Lung (tissue), 12 donors: ENCODE measurements around the gene RIC1. TPM values are rescaled to one million over a fixed set of nuclear protein-coding genes. Genes with fewer than 3 reads are reported as not detected.

ENCODE experiments used
- ATAC-seq: fragments of 200-7000 bp; cut with Tn5 transposase; one replicate; pipeline ENCODE4 v1.9.1; 2020; ENCODE audit warnings: moderate number of reproducible peaks; ENCODE audit not compliant: insufficient read depth, low FRiP score
- DNase-seq, 3 donors: peaks; one replicate each; pipeline ENCODE4 v3.0.0-alpha.2; 2013 to 2017
- H3K27ac ChIP-seq, 2 donors: one replicate each; pipeline ENCODE4 v1.5.1; 2013; ENCODE audit warnings: mild to moderate bottlenecking in 2 of 2, moderate library complexity in 2 of 2, control low read depth in 1 of 2, inconsistent platforms in 1 of 2, low read depth in 1 of 2, low read length in 1 of 2
- H3K27me3 ChIP-seq, 3 donors: one replicate each; pipeline ENCODE4 v1.5.1; 2013; ENCODE audit warnings: low read length in 2 of 3; ENCODE audit not compliant: control insufficient read depth in 3 of 3, insufficient read depth in 3 of 3
- H3K36me3 ChIP-seq, 4 donors: one replicate each; pipeline ENCODE4 v1.5.1; 2013; ENCODE audit warnings: low read length in 4 of 4, mild to moderate bottlenecking in 1 of 4, moderate library complexity in 1 of 4; ENCODE audit not compliant: control insufficient read depth in 4 of 4, insufficient read depth in 4 of 4
- H3K4me1 ChIP-seq, 5 donors: one replicate each; pipeline ENCODE4 v1.5.1; 2013; ENCODE audit warnings: low read length in 5 of 5, mild to moderate bottlenecking in 2 of 5, moderate library complexity in 1 of 5; ENCODE audit not compliant: control insufficient read depth in 5 of 5, insufficient read depth in 5 of 5
- H3K4me3 ChIP-seq: one replicate; pipeline ENCODE4 v1.5.1; 2013; ENCODE audit warnings: mild to moderate bottlenecking, control low read depth, moderate library complexity
- H3K9ac ChIP-seq, 2 donors: one replicate each; pipeline ENCODE4 v1.5.1; 2013; ENCODE audit warnings: low read length in 2 of 2, control low read depth in 1 of 2; ENCODE audit not compliant: insufficient read depth in 1 of 2
- H3K9me3 ChIP-seq, 4 donors: one replicate each; pipeline ENCODE4 v1.5.1; 2013; ENCODE audit warnings: low read length in 3 of 4, mild to moderate bottlenecking in 1 of 4, moderate library complexity in 1 of 4; ENCODE audit not compliant: control insufficient read depth in 4 of 4, insufficient read depth in 3 of 4
- CTCF ChIP-seq: IDR thresholded peaks from 2 replicates; pipeline ENCODE4 v1.5.1; 2012; ENCODE audit warnings: mild to moderate bottlenecking; ENCODE audit errors: control extremely low read depth, extremely low read depth
- WGBS, 2 donors: extraction: QIAGEN DNeasy Blood & Tissue Kit; methylation state at CpG; one replicate each; pipeline ENCODE4 v1.1.7; 2013; 5-methylcytosine and 5-hydroxymethylcytosine counted together
- polyA plus RNA-seq, 2 donors: library from polyadenylated mRNA; stranded (reverse); fragments of 200-250 nt; gene quantifications; one replicate each; pipeline ENCODE4 v1.2.1, GENCODE V29; 2013
- total RNA-seq, 2 donors: library from RNA; depleted of rRNA in 1 of 2; stranded (reverse); fragments of >200 nt in 1 of 2; gene quantifications; one replicate each; pipeline ENCODE4 v1.2.1, GENCODE V29; 2014 to 2021
- donor health status: control.
- donor health status: control.
- donor health status: Bipolar disorder and iron deficiency.
- donor health status: healthy.
- donor health status: DM: yes; HTN: yes; CAD: no.

Gene RIC1
- total and polyA plus RNA-seq, 4 donors: 3.5 to 46.0 (median 14.4) TPM

GRCh38 chr9:5750569-5750968, 121.7 kb downstream of the RIC1 start:
- no peak overlapping the region for H3K4me3 ChIP-seq
- H3K9me3 ChIP-seq: no peaks in the 10 kb centered on the region
- H3K9ac ChIP-seq: no peak overlapping the region
- TF ChIP-seq CTCF: no peak
- no peaks in the 10 kb centered on the region for H3K27me3 ChIP-seq
- no peak for DNase-seq
- H3K4me1 ChIP-seq: no peaks in the 10 kb centered on the region
- 98 to 100% methylated on average over 1 of the region's 1 CpG for WGBS, 2 donors
- H3K27ac ChIP-seq: no peak overlapping the region
- peaks cover 6 to 31% (median 24%) of the 10 kb centered on the region in 4 donors for H3K36me3 ChIP-seq
- ATAC-seq: no peak

GRCh38 chr9:5756633-5757032, 127.7 kb downstream of the RIC1 start:
- H3K9ac ChIP-seq: no peak overlapping the region
- DNase-seq: no peak
- no peak overlapping the region for H3K27ac ChIP-seq
- no peaks in the 10 kb centered on the region for H3K9me3 ChIP-seq
- WGBS, 2 donors: 84 to 88% methylated on average over 3 of the region's 3 CpGs
- H3K4me1 ChIP-seq: no peaks in the 10 kb centered on the region
- no peak for ATAC-seq
- no peak overlapping the region for H3K4me3 ChIP-seq
- no peak for TF ChIP-seq CTCF
- H3K36me3 ChIP-seq: peaks cover 3 to 24% (median 22%) of the 10 kb centered on the region in 4 donors
- H3K27me3 ChIP-seq: no peaks in the 10 kb centered on the region

- H3K36me3 ChIP-seq: peaks cover 15 to 35% (median 32%) of the 10 kb centered on the region in 4 donors
- TF ChIP-seq CTCF: no peak
- H3K27me3 ChIP-seq: no peaks in the 10 kb centered on the region
- no peak overlapping the region for H3K27ac ChIP-seq
- H3K4me1 ChIP-seq: no peaks in the 10 kb centered on the region
- WGBS, 2 donors: 77 to 87% methylated on average over 1 of the region's 1 CpG
- no peak overlapping the region for H3K9ac ChIP-seq
- no peaks in the 10 kb centered on the region for H3K9me3 ChIP-seq
- no peak overlapping the region for H3K4me3 ChIP-seq
- no peak for ATAC-seq
- DNase-seq: no peak
Measured at GRCh38 chr9:5760338-5760737, 131.4 kb downstream of the RIC1 start.

GRCh38 chr9:5762421-5762820, 133.5 kb downstream of the RIC1 start:
- Histone ChIP-seq H3K27ac (no peak overlapping the region), H3K9ac (no peak overlapping the region), H3K4me1 (no peaks in the 10 kb centered on the region), H3K36me3 (peaks cover 18 to 44% (median 38%) of the 10 kb centered on the region in 4 donors), H3K9me3 (no peaks in the 10 kb centered on the region), H3K4me3 (no peak overlapping the region), H3K27me3 (no peaks in the 10 kb centered on the region)
- DNase-seq (no peak), ATAC-seq (no peak)
- no peak for TF ChIP-seq CTCF
- 94 to 97% methylated on average over 4 of the region's 4 CpGs for WGBS, 2 donors
